HG03060 (cell line): Measurements from ENCODE around the gene SPRR3.

Experiments used
- ATAC-seq: cut with Tn5 transposase; IDR thresholded peaks from one replicate; pipeline ENCODE4 v1.9.1; 2021; ENCODE audit warnings: low read depth, moderate number of reproducible peaks; ENCODE audit not compliant: unreplicated experiment

SPRR3 gene

GRCh38 chr1:153040950-153041631, 39.5 kb downstream of the SPRR3 start, which contains the start of gene SPRR2D:
SPRR2D (minus strand) TSS chr1:153041120; CDS start chr1:153040346, 774 bp downstream.
- ATAC-seq = no peak

GRCh38 chr1:153049211-153049610, 47.7 kb downstream of the SPRR3 start:
- ATAC-seq = no peak
